HG03103 (cell line): ENCODE data around the gene COL5A1.

ENCODE experiments used
- ATAC-seq: cut with Tn5 transposase; IDR thresholded peaks from one replicate; pipeline ENCODE4 v1.9.1; 2021; ENCODE audit warnings: low read depth; ENCODE audit not compliant: unreplicated experiment

COL5A1 gene

DNA sequence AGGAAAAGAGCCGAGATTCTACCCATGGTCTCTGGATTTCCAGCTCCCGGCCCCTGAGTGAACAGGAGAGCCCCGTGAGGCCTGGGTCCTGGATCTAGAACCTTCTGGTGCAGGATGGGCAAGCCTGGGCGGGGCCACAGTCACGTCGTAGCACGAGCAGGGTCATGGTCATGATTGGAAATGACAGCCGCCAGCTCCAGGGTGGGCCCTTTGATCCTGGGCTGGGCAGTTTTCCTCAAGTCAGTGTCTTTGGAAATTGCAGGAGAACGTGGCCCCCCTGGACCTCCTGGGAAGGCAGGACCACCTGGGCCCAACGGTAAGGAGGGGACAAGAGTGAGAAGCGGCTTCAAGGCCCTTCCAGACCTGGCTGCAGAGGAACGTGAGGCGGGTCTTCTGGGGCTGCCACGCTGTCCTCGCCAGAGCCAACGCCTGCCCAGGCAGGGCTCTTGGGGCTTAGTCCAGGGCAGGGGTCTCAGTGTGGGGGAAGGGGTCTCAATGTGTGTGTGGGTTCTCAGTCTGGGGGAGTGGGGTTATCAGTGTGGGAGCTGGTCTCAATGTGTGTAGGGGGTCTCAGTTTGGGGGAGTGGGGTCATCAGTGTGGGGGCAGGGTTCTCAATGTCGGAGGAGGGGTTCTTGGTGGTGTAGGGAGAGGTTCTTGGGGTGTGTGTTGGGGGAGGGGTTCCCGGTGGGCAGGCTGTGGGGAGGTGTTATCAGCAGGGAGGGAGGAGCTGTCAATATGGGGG, 241.6 kb downstream of the COL5A1 start:
- no peak for ATAC-seq

DNA sequence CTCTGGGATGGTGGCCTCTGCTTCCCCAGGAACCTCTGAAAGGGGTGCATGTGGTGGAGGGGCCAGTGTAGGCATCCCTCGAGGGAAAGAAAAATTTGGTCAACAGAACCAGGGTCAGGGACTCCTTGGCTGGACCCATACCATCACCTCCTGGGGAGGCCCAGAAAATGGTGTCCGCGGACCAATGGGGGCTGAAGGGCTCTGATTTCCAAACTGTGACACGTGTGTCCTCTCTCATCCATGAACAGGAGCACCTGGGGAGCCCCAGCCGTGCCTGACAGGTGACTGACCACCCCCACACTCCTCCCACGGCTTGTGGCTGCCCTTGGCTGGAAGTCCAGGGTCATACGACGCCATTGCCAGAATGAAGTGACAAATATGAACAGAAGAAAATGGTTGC, 242.9 kb downstream of the COL5A1 start:
- no peak for ATAC-seq

GRCh38 chr9:134885001-134885678, 243.5 kb downstream of the COL5A1 start:
- no peak for ATAC-seq

DNA sequence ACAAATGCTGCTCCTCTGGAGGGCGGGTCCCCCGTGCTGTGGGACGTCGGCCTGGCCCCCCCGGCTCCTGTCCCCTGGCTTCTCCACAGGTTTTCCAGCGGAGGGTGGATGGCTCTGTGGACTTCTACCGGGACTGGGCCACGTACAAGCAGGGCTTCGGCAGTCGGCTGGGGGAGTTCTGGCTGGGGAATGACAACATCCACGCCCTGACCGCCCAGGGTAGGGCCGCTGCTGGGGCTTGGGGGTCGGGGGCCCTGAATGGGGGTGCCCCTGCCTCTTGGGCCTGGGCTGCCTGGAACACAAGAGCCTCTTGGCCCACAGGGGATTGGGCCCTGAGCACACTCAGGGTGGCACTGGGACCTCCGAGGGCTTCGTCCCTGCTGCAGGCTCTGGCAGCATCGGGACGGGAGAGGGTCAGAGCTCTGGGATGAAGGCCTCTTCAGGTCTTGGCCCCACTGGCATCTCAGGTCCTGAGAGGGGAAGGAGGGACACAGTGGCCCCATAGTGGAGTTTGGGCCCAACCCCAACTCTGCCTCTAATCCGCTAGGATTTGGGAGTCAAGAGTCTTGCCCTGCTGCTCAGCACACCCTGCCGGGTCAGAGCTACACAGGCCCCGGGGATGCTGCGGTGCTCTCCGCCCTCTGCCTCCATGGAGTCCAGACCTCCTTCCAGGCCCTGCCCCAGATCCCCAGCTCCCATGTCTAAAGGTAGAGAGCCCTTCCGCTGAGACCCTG, 244.2 kb downstream of the COL5A1 start:
- no peak for ATAC-seq

DNA sequence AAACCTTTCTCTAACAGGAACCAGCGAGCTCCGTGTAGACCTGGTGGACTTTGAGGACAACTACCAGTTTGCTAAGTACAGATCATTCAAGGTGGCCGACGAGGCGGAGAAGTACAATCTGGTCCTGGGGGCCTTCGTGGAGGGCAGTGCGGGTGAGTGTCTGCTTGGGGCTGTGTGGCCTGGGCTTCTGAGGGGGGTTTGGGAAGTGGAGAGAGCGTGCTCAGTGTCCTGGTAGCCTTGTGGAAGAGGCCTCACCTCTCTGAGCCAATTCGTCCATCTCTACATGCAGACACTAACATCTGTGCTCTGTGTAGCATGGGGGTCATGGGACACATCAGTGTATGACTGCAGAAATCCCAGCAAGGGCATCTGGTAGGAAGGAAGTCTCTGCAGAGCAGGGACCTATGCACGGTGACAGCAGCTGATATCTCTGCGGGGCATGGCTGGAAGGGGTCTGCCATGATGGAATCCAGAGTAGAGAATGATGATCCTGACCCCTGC, 244.9 kb downstream of the COL5A1 start:
- ATAC-seq: no peak

- no peak for ATAC-seq
Measured at GRCh38 chr9:134887219-134887618, 245.6 kb downstream of the COL5A1 start.

DNA sequence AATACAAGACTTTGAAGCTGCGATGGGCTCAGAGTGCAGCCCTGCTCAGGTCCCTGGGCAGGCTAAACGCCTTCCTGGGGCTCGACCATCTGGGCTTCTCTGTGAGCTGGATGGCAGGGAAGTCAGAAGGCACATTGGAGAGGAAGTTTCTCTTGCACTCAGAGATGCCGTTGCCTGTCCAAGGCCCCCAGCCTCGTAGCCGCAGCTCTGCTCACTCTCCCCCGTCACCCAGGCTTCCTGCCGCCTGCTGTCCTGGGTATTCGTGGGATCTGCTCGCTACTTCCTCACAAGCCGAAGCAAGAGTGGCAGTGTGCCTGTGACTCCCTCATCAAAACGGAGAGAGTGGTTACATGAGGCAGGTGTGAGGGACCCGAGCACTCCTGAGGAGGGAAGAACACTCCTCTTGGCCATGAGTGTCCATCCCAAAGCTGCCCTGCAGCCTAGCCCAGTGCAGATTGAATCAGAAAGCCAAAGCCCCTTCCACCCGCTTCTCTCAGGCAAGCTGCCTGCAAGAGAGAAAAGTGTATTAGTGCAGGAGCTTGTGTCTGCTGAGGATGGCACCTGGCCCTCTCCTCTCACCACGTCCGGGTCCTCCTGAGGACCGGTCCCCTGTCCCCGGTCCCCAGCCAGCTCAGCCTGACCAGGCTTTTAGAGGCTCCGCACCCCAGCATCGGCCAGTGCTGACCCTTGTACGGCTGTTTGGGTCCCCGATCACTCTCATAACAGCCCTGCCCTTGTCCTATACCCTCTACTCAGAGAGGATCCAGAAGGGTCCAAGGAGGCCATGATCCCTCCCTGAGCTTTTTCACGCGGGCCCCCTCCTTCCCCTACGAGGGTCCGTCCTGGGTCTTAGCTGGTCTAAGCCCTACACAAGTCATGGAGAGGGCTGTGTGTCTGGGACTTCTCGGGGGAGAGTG, 246.3 kb downstream of the COL5A1 start:
- ATAC-seq: no peak

GRCh38 chr9:134888603-134889190, 247.1 kb downstream of the COL5A1 start:
- ATAC-seq: no peak

GRCh38 chr9:134889386-134890154, 248.0 kb downstream of the COL5A1 start:
- no peak for ATAC-seq

DNA sequence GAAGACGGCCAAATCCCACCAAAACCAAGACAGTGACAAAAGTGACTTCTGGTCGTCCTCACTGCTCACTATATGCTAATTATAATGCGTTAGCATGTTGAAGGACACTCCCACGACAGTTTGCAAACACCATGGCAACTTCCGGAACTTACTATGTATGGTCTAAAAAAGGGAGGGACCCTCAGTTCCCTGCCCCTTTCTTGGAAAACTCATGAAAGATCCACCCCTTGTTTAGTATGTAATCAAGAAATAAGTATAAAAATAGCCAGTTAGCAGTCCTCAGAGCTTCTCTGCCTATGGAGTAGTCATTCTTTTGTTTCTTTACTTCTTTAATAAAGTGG, 248.5 kb downstream of the COL5A1 start:
- ATAC-seq: no peak

GRCh38 chr9:134891053-134891452, 249.4 kb downstream of the COL5A1 start:
- ATAC-seq: no peak

GRCh38 chr9:134891713-134892112, 250.1 kb downstream of the COL5A1 start:
- no peak for ATAC-seq

GRCh38 chr9:134892221-134892620, 250.6 kb downstream of the COL5A1 start:
- no peak for ATAC-seq

DNA sequence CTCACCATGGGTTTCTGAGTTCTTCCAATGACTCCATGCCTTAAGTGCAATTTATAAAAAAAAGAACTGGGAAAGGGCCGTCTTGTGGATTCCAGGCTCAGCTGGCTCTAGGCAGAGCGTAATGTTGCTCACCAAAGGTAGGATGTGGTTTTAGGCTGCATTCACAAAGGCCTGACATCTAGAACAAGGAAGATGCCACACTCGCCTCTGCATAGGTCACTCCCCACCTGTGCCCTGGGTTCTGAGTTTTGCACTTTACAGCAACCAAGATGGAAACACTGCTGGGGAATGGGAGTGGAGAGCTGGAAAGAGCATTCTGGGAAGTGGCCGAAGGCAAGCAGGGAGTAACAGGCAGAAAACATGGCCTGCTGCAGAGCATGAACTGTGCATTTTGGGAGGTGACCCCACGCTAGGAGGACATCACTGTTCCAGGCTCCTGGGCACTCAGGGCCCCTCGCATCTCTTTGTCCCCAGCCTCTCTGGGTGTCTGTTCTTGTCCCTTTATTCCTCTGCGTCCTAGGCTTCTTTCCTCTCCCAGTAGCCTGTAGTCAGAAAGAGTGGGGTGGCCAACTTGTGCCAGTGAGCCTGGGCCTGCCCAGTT, 251.3 kb downstream of the COL5A1 start:
- no peak for ATAC-seq
